ENCODE results near the gene PEF1.

The PEF1 gene, protein sequence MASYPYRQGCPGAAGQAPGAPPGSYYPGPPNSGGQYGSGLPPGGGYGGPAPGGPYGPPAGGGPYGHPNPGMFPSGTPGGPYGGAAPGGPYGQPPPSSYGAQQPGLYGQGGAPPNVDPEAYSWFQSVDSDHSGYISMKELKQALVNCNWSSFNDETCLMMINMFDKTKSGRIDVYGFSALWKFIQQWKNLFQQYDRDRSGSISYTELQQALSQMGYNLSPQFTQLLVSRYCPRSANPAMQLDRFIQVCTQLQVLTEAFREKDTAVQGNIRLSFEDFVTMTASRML

DNA sequence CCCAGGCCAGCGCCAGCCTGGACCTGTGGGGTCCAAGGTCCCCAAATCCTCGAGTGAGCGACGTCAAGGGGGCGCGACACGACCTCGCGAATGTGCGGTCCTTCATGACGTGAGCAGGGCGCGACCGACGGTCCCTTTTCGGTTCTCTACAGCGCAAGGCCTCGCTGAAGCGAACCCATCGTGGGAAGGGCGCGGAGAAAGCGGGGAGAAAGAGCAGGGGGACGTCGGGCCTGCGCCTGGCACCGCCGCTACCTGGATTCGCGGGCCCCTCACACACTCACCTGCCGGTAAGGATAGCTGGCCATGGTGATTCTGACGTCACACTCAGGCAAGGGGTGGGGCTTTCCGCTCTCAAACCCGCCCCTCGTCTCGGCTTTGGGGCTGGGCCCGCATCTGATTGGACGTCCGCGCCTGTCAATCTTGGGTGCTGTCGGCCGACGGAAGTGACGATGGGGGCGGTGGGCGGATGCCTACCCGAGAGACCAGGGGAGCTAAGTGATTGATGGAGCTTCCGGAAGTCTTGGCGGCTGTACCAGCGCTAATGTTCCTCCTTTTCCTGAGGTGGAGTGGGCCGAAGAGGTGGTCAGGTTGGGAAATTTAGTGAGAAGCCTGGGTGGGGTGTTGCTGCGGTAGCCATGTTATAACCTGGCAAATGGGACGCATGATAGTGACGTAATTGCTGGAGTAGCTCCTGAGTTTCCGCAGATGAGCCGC lies at the start of gene PEF1:
TSS of gene PEF1 (minus strand) at position 317 of the 714 bp plus-strand sequence. CDS start at position 305, 12 bp downstream.
- DNase-seq, result peak; percentile 95

DNA sequence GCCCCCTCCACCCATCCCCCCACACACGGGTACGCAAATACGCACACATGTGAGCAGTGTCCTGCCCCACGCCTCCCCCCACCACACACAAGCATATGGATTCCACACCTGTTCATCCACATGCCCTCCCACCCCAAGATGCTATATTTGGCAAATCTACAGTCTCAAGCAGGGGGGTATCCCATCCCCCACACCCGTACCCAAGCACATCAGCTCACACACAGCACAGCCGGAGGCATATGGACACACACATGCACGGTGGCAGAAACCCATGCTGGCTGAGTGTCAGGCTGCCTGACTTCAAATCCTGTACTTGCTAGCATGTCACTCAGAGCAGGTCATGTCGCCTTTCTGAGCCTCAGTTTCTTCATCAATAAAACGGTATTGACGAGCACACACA lies 48.6 kb upstream of the PEF1 start:
- peak; percentile 57 for DNase-seq

DNA sequence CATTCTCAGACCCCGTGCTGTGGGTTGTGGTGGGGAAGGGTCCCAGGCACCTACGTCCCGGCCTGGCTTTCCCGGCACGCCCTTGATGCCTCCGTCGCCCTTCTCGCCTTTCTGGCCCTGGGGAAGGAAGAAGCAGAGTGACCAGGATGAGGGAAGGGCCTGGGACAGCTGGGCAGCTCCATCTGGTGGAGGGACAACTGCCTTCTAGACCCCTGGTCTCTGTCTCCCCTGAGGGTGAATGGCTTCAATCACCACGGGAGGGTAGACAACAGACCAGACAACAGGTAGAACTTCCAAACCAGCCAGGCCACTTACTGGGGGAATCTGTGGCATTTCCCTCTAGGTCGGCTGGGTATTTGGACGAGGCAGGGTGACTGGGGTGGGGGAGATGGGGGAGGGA lies 47.3 kb upstream of the PEF1 start:
- no peak for DNase-seq

DNA sequence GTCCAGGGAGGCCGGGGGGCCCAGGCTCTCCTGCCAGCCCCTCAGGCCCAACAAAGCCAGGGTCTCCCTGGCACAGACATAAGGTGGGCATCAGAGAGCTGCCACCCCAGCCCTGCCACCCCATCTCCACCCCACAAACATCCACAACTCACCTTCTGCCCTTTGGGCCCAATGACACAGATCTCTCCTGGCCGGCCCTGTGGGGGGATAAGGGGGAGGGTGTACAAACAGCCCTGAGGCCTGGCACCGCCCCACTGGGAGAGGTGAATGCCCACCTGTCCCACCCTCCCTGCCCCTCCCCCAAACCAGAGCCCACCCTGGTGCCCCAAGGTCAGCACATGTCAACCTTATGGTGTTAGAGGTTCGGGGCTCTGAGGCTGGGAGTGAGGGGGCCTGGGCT lies 46.8 kb upstream of the PEF1 start:
- no peak for DNase-seq

DNA sequence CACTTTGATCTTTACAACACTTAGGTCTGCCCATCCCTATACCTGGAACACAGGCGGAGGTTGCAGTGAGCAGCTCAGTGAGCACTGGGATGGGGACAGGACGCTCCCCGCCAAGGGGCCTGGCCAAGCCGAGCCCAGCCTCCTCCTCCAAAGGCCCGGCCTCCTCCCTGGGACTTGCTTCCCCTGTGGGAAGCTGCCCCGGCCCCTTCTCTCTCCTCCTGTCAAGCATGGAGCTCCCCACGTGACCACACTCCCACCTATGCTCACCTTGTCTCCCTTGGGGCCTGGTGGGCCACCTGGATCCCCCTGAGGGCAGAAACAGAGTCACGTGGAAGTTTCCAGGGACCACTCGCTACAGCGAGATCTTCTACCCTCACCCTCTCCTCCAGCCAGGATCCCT lies 46.2 kb upstream of the PEF1 start:
- DNase-seq, result no peak

DNA sequence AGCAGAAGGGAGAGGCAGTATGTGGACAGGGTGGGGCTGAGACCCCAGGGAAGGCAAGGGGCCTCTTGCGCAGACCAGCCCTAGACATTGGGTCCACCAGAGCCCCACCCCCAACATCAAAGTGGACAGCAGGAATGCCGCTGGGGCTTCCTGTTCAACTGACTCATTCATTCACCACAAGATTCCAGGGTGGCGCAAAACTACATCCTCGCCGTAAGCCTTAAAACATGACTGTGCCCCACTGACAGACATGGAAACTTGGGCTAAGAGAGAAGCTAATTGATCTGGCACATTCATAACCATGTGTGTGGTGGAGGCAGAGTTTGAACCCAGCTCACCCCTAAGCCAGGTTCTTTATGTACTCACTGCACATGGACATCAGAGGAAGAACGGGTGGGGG lies 45.2 kb upstream of the PEF1 start:
- no peak for DNase-seq

DNA sequence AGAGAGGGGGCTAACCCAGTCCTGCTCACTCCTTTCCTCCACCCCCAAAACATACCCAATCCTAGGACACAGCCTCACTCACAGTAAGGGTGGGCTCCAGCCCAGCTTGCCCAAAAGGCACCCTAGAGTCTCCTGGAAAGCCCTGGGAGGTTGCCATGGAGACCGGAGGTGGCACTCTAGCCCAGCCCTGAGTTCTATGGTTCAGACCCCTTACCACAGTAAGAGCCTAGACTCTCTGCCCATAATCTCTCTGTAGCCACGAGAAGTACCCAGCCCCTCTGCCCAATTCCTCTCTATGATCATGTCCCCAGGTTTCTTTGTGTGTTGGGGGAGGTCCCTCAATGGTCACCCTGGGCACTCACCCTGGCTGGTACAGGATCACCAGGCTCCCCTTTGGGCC lies 44.7 kb upstream of the PEF1 start:
- no peak for DNase-seq

DNA sequence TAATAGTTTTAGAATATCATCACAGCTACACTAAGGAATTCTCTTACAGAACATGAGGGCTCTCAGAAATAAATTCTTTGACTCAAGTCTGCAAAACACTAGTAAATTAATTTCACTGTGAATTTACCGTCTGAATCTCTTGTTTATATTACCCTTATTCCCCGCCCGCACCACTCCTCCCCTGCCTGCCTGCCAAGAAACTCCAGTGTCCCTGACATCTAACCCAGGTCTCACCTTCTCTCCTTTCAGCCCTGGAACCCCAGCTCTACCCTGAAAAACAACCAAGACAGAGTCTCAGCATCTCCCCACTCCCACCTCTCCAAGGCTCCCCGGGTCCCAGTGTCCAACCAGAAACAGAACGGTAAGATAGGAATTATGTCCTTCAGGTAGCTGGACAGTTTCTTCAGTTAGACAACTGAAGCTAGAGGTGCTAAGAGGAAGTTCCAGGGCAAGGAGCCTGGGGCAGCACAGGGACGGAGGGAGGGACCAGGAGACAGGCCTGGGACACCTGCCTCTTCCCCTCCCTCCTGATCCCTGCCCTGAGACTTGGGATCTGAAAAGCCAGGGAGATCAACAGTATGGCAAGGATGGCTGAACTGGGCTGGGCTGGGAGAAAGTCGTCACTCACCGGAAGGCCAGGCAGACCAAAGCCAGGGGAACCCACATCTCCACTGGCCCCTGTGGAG lies 43.7 kb upstream of the PEF1 start:
- DNase-seq, result no peak

DNA sequence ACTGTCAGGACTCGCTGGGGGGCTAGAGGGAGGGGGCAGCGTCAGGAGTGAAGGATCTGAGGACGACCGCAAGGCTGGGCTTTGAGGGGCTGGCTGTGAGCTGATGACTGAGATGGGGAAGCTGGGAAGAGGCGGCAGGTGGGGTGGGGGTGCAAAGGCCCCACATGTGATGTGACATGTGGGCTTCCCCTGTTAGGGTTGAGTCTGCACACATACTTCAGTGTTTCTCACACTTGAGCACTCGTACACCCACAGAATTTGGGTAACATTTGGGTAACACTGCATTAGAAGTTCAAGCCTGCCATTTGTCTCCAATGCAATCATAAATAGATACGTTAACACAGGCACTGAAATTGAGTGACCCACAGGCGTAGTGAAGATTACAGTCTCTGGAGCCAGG lies 42.9 kb upstream of the PEF1 start:
- no peak for DNase-seq

DNA sequence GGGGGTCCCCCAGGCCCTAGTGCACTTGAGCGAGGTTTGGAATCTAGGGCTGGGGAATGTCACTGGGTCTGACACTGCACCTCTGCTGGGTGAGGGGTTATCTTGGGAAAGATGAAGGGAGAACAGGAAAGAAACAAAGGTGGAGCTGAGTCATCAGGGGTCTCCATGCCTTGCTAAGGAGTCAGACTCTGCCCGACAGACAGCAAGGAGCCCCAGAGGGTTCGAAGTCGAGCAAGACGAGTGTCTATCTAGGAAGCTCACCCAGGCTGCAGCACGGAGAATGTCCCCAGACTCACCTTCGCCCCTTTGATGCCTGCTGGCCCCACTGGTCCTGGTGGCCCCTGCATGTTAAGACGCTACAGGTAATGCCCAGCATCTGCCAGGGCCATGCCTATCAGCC lies 41.1 kb upstream of the PEF1 start:
- DNase-seq, result no peak

DNA sequence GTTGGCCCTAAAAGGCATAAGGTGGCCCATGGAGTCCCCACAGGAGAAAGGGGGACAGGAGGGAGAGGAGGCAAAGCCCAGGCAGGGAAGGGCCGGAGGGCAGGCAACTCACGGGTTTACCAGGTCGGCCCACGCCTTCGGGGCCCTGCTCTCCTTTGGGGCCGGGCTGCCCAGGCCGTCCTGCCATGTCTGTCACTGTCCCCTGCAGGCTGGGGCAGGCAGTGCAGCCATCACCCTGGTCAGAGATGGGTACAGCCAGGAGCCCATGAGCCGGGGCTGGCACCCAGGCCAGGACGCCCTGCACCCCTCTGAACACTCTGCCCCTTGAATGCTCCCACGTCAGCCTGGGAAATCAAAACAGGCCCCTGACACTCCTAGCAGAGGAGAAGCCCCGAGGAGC lies 39.3 kb upstream of the PEF1 start:
- DNase-seq, result no peak

DNA sequence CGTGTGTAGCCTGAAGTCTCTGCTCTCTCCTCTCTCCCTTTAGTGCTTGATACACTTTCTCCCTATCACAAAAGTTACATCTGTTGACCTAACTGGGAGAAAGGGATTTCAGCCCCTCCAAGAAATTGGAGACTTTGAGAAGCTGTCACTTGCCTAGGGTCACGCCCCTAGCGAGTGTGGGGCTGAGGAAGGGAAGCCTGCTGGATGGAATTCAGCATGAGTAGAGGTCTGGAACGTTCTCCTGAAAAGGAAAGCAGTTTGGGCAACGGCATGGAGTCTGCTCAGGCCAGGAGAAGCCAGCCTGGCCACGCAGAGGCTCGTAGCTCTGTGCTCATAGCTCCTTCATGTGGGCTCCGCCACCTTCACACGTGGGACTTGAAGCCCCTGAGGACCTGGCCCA lies 36.7 kb upstream of the PEF1 start:
- no peak for DNase-seq

DNA sequence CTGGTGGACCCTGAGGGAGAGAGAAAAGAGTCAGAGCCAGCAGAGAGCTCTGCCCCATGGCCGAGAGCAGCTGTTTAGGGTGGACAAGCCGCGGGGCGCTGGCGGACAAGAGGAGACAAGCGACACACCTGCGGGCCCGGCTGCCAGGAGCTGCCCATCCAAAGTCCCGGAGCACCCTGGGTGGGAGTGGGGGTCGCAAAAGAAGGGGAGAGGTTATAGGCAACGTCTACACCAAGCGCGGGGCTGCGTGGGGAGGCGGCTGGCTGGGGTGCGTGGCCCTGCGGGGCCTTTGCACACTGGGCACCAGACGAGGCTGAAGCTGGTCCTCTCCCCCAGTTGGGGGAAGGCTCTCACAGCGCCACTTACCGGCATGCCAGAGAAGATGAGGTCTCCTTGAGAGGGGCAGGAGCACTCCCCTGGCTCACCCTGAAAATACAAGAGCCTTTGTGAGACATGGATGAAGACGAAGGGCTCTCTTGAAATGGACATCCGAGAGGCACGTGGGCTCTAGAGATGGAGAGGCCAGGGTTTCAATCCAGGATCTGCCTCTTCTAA lies 35.1 kb upstream of the PEF1 start:
- DNase-seq, result no peak

DNA sequence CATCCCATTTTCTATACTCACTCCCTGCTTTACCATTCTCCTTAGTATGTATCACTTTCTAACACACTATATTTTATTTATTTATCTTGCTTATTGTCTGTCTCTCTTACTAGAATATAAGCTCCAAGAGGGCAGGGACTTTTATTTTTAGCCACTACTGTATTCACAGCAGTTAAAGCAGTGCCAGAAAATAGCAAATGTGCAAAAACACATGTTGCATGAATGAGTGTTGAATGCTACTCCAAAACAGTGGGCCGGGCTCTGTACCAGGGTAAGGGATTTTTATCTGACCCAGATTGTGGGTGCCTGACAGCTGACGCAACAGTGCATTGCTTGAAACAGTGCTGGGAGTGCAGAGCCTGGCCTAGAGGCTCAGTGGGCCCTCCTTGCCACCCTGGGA lies 34.4 kb upstream of the PEF1 start:
- DNase-seq, result no peak

DNA sequence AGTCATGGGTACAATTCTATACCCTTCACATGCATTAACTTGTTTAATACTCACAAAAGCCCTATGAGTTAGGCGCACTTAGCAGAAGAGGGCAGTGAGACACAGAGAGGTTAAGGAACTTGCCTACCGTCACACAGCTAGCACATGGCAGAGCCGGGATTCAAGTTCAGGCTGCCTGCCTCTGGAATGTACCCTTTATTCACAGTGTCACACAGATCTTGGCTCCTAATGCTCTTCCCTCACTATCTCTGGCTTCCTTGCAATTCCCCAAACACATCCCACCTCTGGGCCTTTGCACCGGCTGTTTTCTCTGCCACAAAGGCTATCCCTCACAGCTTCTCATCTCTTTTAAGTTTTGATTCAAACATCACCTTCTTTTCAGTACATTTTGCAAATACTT lies 34.0 kb upstream of the PEF1 start:
- no peak for DNase-seq

DNA sequence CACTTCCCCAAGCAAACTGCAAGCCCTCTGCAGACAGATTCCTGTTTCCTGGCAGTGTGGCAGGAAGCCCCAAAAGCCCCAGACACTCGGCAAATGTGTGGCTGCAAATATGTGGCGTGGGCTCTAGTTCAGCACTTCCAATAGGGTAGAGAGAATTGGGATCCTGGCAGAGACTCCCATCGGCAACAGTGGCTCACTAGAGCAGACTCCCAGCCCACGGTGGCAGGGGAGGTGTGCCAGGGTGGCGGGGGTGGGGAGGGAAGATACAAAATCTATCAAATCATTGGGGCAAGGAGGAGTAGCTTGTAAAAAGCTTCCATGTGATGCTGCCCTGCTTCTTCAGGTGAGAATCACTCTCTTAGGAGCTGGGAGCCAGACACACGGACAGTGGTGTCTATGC lies 33.3 kb upstream of the PEF1 start:
- no peak for DNase-seq

DNA sequence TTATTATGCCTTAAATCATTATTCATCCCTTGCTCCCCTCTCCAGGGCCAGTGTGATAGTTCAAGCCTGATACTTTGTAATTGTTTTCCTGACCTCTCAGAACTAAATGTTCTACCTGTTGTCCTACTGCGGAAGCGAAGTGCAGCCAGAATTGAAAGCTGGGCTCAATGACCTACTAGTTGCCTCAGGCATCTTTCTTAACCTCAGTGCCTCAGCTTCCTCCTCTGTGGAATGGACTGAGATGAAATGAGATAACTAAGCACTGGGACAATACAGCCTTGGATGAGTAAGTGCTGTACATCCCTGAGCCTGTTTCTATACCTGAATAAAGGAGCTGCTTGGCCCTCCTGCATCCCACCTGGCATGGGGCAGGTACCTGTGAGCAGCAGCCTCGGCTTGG lies 32.7 kb upstream of the PEF1 start:
- DNase-seq, result no peak

DNA sequence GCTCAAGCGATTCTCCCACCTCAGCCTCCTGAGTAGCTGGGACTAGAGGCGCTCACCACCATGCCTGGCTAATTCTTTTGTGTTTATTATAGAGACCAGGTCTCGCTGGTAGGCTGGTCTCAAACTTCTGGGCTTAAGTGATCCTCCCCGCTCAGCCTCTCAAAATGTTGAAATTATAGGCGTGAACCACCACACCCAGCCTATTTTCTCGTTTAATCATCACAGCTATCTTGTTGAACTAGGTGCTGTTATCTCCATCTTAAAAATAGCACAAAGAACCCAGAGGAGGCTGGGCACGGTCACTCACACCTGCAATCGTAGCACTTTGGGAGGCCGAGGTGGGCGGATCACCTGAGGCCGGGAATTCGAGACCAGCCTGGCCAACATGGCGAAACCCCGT lies 31.1 kb upstream of the PEF1 start:
- DNase-seq, result no peak

DNA sequence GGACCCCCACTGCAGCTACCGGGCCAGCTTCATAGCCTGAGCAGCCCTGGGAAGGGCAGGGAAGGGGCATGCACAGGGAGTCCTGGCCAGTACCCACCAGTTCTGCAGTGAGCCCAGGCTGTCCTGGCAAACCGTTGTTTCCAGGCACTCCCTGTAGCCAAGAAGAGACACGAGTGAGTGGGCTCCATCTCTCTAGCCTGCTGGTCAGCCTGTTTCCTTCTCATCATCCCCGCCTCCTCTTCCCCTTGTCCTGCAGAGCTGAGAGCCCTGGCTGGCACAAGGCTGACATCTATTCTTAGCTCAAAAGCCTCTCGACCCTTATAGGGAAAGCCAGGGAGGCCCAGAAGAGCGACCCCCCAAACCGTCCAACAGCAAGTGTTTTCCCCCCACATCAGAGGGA lies 30.5 kb upstream of the PEF1 start:
- DNase-seq, result no peak

DNA sequence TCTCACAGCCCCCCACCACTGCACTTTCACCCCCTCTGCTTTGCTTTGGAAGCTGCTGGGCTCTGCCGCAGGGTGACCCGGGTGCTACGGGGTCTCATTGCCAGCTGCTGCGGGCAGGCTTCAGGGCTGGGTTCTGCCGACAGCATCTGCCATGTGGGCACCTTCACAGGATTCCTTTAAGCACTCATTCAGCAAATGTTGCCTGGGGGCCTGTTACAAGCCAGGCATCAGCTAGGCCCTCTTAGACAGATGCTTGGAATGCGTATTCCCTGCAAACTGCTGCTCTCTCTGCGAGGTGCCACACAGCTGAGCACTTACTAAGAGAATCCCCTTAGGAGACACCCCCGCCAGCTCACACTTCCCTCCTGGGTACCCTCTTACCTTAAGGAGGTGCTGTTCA lies 29.9 kb upstream of the PEF1 start:
- DNase-seq, result peak; percentile 90

DNA sequence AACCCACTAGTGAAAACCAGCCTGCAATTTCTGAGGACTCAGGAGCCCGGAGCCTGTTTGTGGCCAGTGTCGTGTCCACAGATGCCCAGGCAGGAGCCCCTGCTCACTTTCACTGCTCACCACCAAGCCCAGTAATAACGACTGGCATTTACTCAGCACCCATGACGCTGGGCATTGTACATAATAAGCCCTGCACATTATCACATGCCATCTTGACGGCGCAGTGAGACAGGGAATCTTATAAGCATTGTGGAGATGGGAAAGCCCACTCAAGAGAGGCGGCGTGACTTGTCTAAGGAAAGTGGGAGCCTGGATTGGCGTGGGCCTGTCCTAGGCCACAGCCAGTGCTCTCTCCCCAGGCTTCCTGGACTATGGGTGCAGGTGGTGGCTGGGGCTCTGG lies 28.8 kb upstream of the PEF1 start:
- no peak for DNase-seq

DNA sequence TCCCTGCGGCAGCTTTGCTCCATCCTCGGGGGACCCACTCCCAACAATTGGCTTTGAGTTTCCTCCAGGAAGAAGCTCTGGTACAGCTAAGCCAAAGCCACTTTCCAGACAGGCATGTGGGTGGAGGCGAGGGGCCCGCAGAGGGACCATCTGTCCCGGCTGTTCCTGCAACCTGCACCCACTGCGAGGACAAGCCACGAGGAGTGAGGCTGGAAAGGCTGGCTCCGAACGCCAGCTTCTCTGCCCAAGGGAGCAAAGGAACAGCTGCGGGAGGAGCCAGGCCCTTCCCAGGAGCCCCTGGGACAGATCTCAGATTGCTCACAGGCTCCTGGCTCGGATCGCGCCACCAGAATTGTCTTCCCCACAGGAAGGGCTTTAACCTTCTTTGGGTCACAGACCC lies 28.3 kb upstream of the PEF1 start:
- peak; percentile 87 for DNase-seq

DNA sequence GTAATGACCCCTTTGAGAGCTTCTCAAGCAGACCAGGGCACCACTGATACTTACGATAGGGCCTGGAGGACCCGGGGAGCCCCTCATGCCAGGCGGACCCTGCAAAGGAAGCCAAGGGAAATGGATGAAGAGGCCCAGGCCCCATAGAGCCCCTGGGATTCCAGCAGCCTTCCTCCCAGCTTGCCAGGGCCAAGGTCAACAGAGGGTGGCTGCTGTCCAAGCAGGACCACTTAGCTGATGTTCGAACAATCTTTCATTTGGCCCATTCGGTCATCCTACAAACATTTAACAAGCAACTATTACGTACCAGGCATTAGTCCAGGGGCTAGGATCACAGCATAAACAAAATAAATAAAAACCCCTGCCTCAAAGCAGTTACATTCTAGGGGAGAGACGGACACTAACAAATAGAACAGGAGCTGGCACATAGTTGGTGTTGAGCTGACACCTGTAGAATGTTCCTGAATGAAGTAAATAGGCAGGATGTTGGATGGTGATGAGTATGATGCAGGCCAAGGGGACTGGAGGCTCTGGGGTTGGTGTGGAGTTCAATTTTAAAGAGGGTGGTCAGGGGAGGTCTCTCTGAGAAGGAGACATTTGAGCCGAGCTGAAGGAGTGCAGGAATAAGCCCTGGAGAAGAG lies 27.0 kb upstream of the PEF1 start:
- no peak for DNase-seq

DNA sequence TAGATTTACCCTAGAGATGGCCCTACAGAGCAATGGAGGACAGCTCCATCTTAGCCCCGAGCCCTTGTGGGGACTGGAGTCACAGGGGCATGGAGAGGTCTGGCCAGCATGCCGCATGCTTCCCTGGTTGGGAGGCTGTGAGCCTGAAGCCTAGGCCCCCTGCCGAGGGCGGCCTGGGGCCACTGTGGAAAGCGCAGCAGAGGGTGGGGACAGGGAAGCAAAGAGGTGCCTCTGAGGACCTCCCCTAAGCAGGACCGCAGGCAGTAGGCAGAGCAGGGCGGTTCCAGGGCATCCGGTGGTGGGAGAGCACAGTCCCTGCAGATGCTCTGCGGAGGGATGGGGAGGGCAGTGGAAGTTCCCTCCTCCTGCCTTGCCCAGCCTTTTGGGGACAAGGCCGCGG lies 26.5 kb upstream of the PEF1 start:
- DNase-seq, result no peak
